ENCODE results near the gene RAB3GAP1. TPM values are rescaled to one million over a fixed set of nuclear protein-coding genes. Genes with fewer than 3 reads are reported as not detected.
"Not testable (repeated sequence)": the region's sequence is repeated elsewhere in the genome, so short reads cannot be mapped to it uniquely, and the experiment has no call there.

The RAB3GAP1 gene
- total RNA-seq, 4 donors from 2014 or later = 34.4 to 53.3 (median 45.1) TPM

- no peak for ATAC-seq (ENCODE audit: low FRiP score)
- no peak for TF ChIP-seq CTCF (IDR thresholded peaks at IDR 0.05)
- no peak for DNase-seq (ENCODE audit: low spot score)
Observed at GRCh38 chr2:135011633-135012032, 40.5 kb upstream of the RAB3GAP1 start.

GRCh38 chr2:135021618-135022017 is 30.5 kb upstream of the RAB3GAP1 start:
- DNase-seq (ENCODE audit: low spot score) = no peak
- ATAC-seq (ENCODE audit: low FRiP score) = no peak
- TF ChIP-seq CTCF (IDR thresholded peaks at IDR 0.05) = no peak

GRCh38 chr2:135022952-135023880 is 28.9 kb upstream of the RAB3GAP1 start:
- ATAC-seq (ENCODE audit: low FRiP score) (no peak), DNase-seq (ENCODE audit: low spot score) (no peak)
- no peak for TF ChIP-seq CTCF (IDR thresholded peaks at IDR 0.05)

- ATAC-seq (ENCODE audit: low FRiP score) (no peak), DNase-seq (ENCODE audit: low spot score) (no peak)
- TF ChIP-seq CTCF (IDR thresholded peaks at IDR 0.05) = no peak
Observed at GRCh38 chr2:135023886-135024485, 28.1 kb upstream of the RAB3GAP1 start.

GRCh38 chr2:135029481-135030134 is 22.5 kb upstream of the RAB3GAP1 start:
- no peak for ATAC-seq (ENCODE audit: low FRiP score)
- TF ChIP-seq CTCF (IDR thresholded peaks at IDR 0.05) = no peak
- no peak for DNase-seq (ENCODE audit: low spot score)

- ATAC-seq (ENCODE audit: low FRiP score) = no peak
- no peak for DNase-seq (ENCODE audit: low spot score)
- no peak for TF ChIP-seq CTCF (IDR thresholded peaks at IDR 0.05)
Observed at GRCh38 chr2:135030826-135031225, 21.3 kb upstream of the RAB3GAP1 start.

- not testable (repeated sequence) for DNase-seq (ENCODE audit: low spot score); ATAC-seq (ENCODE audit: low FRiP score)
Observed at GRCh38 chr2:135033216-135033615, 18.9 kb upstream of the RAB3GAP1 start.
